Measurements from ENCODE around the gene MIGA2. TPM values are rescaled to one million over a fixed set of nuclear protein-coding genes. Genes with fewer than 3 reads are reported as not detected.

The MIGA2 gene
- total and polyA plus RNA-seq, 11 donors: 27.7 to 61.3 (median 31.6) TPM

DNA sequence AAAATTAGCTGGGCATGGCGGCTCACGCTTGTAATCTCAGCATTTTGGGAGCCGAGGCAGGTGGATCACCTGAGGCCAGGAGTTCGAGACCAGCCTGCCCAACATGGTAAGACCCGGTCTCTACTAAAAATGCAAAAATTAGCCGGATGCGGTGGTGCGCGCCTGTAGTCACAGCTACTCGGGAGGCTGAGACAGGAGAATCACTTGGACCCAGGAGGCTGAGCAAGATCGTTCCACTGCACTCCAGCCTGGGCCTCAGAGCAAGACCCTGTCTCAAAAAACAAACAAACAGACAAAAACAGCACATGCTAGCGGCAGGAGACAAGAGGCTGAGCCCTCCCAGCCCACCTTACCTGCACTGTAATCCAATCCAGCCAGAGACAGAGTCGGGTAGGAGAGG lies 43.4 kb downstream of the MIGA2 start:
- H3K9me3 ChIP-seq: no peaks in the 10 kb centered on the region
- H3K27me3 ChIP-seq: no peaks in the 10 kb centered on the region
- no peak for TF ChIP-seq POLR2A (IDR thresholded peaks at IDR 0.05)
- TF ChIP-seq, protein P1, sequence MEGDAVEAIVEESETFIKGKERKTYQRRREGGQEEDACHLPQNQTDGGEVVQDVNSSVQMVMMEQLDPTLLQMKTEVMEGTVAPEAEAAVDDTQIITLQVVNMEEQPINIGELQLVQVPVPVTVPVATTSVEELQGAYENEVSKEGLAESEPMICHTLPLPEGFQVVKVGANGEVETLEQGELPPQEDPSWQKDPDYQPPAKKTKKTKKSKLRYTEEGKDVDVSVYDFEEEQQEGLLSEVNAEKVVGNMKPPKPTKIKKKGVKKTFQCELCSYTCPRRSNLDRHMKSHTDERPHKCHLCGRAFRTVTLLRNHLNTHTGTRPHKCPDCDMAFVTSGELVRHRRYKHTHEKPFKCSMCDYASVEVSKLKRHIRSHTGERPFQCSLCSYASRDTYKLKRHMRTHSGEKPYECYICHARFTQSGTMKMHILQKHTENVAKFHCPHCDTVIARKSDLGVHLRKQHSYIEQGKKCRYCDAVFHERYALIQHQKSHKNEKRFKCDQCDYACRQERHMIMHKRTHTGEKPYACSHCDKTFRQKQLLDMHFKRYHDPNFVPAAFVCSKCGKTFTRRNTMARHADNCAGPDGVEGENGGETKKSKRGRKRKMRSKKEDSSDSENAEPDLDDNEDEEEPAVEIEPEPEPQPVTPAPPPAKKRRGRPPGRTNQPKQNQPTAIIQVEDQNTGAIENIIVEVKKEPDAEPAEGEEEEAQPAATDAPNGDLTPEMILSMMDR (IDR thresholded peaks at IDR 0.05): no peak
- peak overlapping the region in 1 of 12 donors; percentile 10 for H3K27ac ChIP-seq
- intact Hi-C loops (cut with DNase I): loop anchor here in 1 of 10 donors (10.0 kb wide), 1 partner anchor 55 kb away; the partner anchor contains the start of gene SH3GLB2
- WGBS, 4 donors: 86 to 91% (median 87%) methylated on average over 13 of the region's 13 CpGs
- DNase-seq: no peak
- peaks cover 6 to 26% (median 17%) of the 10 kb centered on the region in 12 donors for H3K4me1 ChIP-seq
- peak overlapping the region in 6 of 12 donors; percentile 64 to 98 (median 76) for H3K4me3 ChIP-seq
- peaks cover 0 to 7% (median 1%) of the 10 kb centered on the region in 9 donors for H3K36me3 ChIP-seq
- ATAC-seq: no peak

DNA sequence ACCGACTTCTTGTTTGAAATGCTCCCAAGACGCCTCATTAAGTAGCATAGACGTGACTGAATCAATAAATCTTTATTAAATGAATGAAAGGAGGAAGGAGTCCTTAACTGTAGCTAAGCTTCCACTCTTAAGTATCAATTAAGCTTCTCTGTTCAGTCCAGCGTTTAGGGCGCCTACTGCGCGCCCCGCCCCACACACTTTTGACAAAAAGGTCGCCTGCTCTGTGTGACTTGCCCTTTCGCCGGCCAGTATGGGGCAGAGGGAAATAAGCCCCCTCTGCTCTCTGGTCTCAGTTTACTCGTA lies 43.8 kb downstream of the MIGA2 start:
- H3K36me3 ChIP-seq: peaks cover 0 to 11% (median 6%) of the 10 kb centered on the region in 9 donors
- no peak for ATAC-seq
- 7 to 9% (median 8%) methylated on average over 12 of the region's 12 CpGs for WGBS, 4 donors
- H3K27ac ChIP-seq: peak overlapping the region in 6 of 12 donors; percentile 7 to 85 (median 28)
- H3K9me3 ChIP-seq: no peaks in the 10 kb centered on the region
- H3K4me3 ChIP-seq: peak overlapping the region; percentile 32 to 98 (median 84)
- TF ChIP-seq POLR2A (IDR thresholded peaks at IDR 0.05): no peak
- TF ChIP-seq, protein P1 (IDR thresholded peaks at IDR 0.05): no peak
- intact Hi-C loops (cut with DNase I): loop anchor here in 1 of 10 donors (10.0 kb wide), 1 partner anchor 55 kb away; the partner anchor contains the start of gene SH3GLB2
- H3K4me1 ChIP-seq: peaks cover 6 to 26% (median 17%) of the 10 kb centered on the region in 12 donors
- no peaks in the 10 kb centered on the region for H3K27me3 ChIP-seq
- DNase-seq: no peak

- DNase-seq: peak; percentile 99 to 100 (median 100)
- intact Hi-C loops (cut with DNase I): loop anchor here in 2 of 10 donors (1.0 to 10.0 kb wide), 2 partner anchors 30 to 56 kb away; partner anchors contain the start of genes CRAT (in 1 of the 2) and SH3GLB2 (in 1 of the 2)
- TF ChIP-seq, protein P1 (IDR thresholded peaks at IDR 0.05): no peak
- peak in 1 of 2 donors; percentile 53 for TF ChIP-seq POLR2A (IDR thresholded peaks at IDR 0.05)
- peak; percentile 98 to 99 (median 98) for ATAC-seq
- WGBS, 4 donors: 0% methylated on average over 30 to 70 of the region's 70 CpGs
- Histone ChIP-seq H3K27me3 (no peaks in the 10 kb centered on the region), H3K4me3 (peak within 1 kb of the TSS; percentile 64 to 98 (median 84)), H3K27ac (peak within 1 kb of the TSS; percentile 42 to 93 (median 82)), H3K36me3 (peaks cover 0 to 17% (median 11%) of the 10 kb centered on the region in 9 donors), H3K9me3 (no peaks in the 10 kb centered on the region), H3K4me1 (peaks cover 6 to 26% (median 17%) of the 10 kb centered on the region in 12 donors)
Observed at GRCh38 chr9:129080601-129081387, 44.4 kb downstream of the MIGA2 start, which contains the start of gene DOLPP1. Gene DOLPP1, plus strand, starts transcription at chr9:129081111. Its CDS starts 21 bp downstream, at chr9:129081132.

DNA sequence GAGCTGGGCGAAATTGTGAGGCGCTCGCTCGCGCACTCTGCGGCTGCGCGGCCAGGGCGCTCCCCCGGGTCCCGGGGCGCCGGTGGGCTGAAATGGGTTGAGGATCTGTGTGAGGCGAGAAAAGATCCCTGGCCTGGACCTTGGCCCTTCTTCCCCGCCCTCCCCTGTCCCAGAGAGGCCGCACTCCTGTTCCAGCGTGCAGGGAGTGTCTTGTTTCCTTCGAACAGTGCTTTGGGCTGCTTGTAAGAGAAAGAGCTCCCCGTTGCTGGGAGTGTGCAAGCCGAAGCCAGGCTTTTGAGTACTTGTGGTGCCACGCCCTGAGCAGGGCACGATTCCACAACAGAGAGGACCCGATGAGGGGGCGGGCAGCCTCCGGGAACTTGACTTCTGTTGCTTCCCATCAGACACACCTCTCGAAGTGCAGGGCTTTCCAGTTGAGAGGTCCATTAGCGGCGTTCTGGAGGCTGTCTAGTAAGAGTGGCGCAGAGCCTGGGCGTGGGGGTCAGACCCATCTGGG lies 45.0 kb downstream of the MIGA2 start:
- DNase-seq (no peak), ATAC-seq (peak in 1 of 4 donors; percentile 29)
- Histone ChIP-seq H3K27me3 (no peaks in the 10 kb centered on the region), H3K4me1 (peaks cover 6 to 26% (median 17%) of the 10 kb centered on the region in 12 donors), H3K36me3 (peaks cover 0 to 23% (median 17%) of the 10 kb centered on the region in 9 donors), H3K27ac (peak overlapping the region; percentile 42 to 93 (median 82)), H3K9me3 (no peaks in the 10 kb centered on the region), H3K4me3 (peak overlapping the region; percentile 64 to 98 (median 84))
- TF ChIP-seq, protein P1 (IDR thresholded peaks at IDR 0.05): no peak
- TF ChIP-seq POLR2A (IDR thresholded peaks at IDR 0.05): no peak
- WGBS, 4 donors: 2 to 3% (median 3%) methylated on average over 22 to 30 of the region's 30 CpGs
- intact Hi-C loops (cut with DNase I): loop anchor here in 2 of 10 donors (1.0 to 10.0 kb wide), 2 partner anchors 29 to 57 kb away; partner anchors contain the start of genes CRAT (in 1 of the 2) and SH3GLB2 (in 1 of the 2)
